GM10266 (cell line): ENCODE data around the gene PPARA.

ENCODE experiments used
- DNase-seq: peaks from one replicate; pipeline ENCODE4 v3.0.0; 2012; ENCODE audit errors: extremely low spot score
- TF ChIP-seq, protein P1 (sequence below): IDR thresholded peaks from 2 replicates; pipeline ENCODE4 v1.5.1; 2012; ENCODE audit warnings: mild to moderate bottlenecking, low read depth; ENCODE audit not compliant: control insufficient read depth, insufficient read depth; ENCODE audit errors: missing control alignments

PPARA gene

DNA sequence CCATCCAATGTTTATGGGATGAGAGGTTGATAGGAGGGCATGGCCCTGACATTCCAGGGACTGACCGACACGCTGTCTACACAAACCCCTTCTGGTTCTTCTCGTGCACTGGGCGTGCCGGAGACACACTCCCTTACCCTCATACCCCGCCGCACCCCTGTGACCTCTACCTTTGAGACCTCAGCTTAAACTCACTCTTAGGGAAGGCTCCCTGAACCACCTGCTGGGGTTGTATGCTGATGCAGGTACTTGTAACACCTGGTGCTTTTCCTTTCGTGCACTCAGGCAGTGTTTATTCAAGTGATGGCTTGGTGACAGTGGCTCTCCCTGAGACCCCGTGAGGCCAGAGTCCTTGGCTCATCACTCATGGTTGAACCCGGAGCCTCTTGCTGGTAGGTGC, 12.0 kb downstream of the PPARA start:
- TF ChIP-seq, protein P1, sequence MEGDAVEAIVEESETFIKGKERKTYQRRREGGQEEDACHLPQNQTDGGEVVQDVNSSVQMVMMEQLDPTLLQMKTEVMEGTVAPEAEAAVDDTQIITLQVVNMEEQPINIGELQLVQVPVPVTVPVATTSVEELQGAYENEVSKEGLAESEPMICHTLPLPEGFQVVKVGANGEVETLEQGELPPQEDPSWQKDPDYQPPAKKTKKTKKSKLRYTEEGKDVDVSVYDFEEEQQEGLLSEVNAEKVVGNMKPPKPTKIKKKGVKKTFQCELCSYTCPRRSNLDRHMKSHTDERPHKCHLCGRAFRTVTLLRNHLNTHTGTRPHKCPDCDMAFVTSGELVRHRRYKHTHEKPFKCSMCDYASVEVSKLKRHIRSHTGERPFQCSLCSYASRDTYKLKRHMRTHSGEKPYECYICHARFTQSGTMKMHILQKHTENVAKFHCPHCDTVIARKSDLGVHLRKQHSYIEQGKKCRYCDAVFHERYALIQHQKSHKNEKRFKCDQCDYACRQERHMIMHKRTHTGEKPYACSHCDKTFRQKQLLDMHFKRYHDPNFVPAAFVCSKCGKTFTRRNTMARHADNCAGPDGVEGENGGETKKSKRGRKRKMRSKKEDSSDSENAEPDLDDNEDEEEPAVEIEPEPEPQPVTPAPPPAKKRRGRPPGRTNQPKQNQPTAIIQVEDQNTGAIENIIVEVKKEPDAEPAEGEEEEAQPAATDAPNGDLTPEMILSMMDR, result no peak
- DNase-seq, result no peak

- TF ChIP-seq, protein P1, result no peak
- DNase-seq, result no peak
Observed at GRCh38 chr22:46162771-46163556, 12.6 kb downstream of the PPARA start.

- TF ChIP-seq, protein P1, result no peak
- no peak for DNase-seq
Observed at GRCh38 chr22:46163557-46163888, 13.2 kb downstream of the PPARA start.

- TF ChIP-seq, protein P1, result no peak
- DNase-seq, result no peak
Observed at GRCh38 chr22:46165977-46166376, 15.7 kb downstream of the PPARA start.

GRCh38 chr22:46169628-46170027, 19.3 kb downstream of the PPARA start:
- DNase-seq, result no peak
- TF ChIP-seq, protein P1, result no peak

DNA sequence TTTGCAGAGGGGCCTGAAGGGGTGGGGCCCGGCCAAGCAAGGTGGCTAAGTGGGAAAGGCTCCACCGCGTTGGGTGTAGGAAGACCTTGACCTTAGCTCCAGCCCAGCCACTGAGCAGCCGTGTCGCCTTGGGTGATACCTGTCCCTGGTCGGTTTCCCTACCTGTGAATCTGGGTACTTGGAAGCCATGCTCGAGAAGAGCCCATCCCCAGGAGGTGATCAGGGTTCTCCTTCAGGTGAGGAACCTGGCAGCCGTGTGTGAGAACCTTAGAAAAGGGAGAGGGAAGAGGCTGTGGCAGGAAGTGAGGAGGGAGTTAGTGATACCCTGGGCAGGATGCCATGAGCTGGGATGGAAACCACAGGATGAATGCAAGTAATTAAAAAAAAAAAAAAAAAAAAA, 21.6 kb downstream of the PPARA start:
- no peak for DNase-seq
- TF ChIP-seq, protein P1, result no peak

DNA sequence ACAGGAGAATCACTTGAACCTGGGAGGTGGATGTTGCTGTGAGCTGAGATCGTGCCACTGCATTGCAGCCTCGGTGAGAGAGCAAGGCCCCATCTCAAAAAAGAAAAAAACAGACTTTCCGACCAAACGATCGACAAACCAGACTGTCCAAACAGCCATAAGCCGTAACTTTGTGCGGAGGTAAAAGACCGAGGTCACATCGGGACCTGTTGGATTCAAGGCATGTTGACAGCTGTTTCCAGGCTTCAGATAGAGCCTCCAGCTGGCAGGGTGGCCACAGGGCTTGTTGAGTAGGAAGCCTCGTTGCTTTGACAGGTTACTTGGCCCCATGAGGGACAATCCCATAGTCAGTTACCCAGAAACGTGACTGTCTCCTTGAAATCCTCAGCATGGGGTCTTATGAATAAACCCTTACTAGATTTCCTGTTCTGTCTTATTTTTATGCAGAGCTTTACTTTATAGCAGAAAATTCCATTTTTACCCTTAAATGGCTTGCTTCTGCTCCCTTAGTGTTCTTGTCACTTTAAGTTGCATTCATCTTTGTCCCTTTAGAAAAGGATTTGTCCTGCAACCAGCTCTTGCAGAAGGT, 22.3 kb downstream of the PPARA start:
- TF ChIP-seq, protein P1, result no peak
- no peak for DNase-seq
